ENCODE measurements around the gene BORCS8.

BORCS8 gene

GRCh38 chr19:19159534-19159933 is 32.4 kb downstream of the BORCS8 start:
- no peak for TF ChIP-seq CTCF (IDR thresholded peaks at IDR 0.05; ENCODE audit: low read depth, low read length)
- no peak for DNase-seq (ENCODE audit: low read depth in 2 of 2)

GRCh38 chr19:19157808-19158207 is 34.1 kb downstream of the BORCS8 start:
- no peak overlapping the region for H3K4me3 ChIP-seq (replicated peaks in 1 of 2; ENCODE audit: low read depth in 2 of 2, low read length in 2 of 2)

More at GRCh38 chr19:19159534-19159933, 32.4 kb downstream of the BORCS8 start:
- H3K4me3 ChIP-seq (replicated peaks in 1 of 2; ENCODE audit: low read depth in 2 of 2, low read length in 2 of 2), result no peak overlapping the region

GRCh38 chr19:19155495-19156219 is 36.3 kb downstream of the BORCS8 start:
- H3K4me3 ChIP-seq (replicated peaks in 1 of 2; ENCODE audit: low read depth in 2 of 2, low read length in 2 of 2), result no peak overlapping the region
- DNase-seq (ENCODE audit: low read depth in 2 of 2), result no peak
- TF ChIP-seq CTCF (IDR thresholded peaks at IDR 0.05; ENCODE audit: low read depth, low read length), result no peak

More at GRCh38 chr19:19157808-19158207, 34.1 kb downstream of the BORCS8 start:
- no peak for DNase-seq (ENCODE audit: low read depth in 2 of 2)
- TF ChIP-seq CTCF (IDR thresholded peaks at IDR 0.05; ENCODE audit: low read depth, low read length), result no peak

- no peak overlapping the region for H3K4me3 ChIP-seq (replicated peaks in 1 of 2; ENCODE audit: low read depth in 2 of 2, low read length in 2 of 2)
- no peak for TF ChIP-seq CTCF (IDR thresholded peaks at IDR 0.05; ENCODE audit: low read depth, low read length)
- no peak for DNase-seq (ENCODE audit: low read depth in 2 of 2)
These were observed 37.0 kb downstream of the BORCS8 start for GRCh38 chr19:19154768-19155494.

- no peak overlapping the region for H3K4me3 ChIP-seq (replicated peaks in 1 of 2; ENCODE audit: low read depth in 2 of 2, low read length in 2 of 2)
- no peak for TF ChIP-seq CTCF (IDR thresholded peaks at IDR 0.05; ENCODE audit: low read depth, low read length)
- no peak for DNase-seq (ENCODE audit: low read depth in 2 of 2)
These were observed 39.1 kb downstream of the BORCS8 start for GRCh38 chr19:19152668-19153384.

DNA sequence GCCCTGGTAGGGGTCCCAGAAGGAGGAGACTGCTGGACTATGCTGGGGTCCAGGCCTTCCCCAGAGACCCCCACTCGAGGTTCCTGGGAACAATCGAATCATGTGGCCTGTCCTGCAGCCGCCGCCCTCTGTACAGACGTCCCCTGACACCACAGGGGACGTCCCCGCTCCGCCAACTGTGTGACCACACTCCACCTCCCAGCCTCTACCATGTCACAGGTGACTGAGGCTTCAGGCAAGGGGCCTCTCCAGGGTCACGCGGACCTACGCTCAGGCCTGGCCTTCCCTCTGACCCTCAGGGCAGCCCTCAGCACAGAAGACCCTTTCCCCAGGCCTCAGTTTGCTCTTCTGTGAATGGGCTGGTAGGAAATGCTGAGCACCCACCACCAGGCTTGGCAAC is 40.5 kb downstream of the BORCS8 start:
- TF ChIP-seq CTCF (IDR thresholded peaks at IDR 0.05; ENCODE audit: low read depth, low read length), result no peak
- DNase-seq (ENCODE audit: low read depth in 2 of 2), result no peak
- no peak overlapping the region for H3K4me3 ChIP-seq (replicated peaks in 1 of 2; ENCODE audit: low read depth in 2 of 2, low read length in 2 of 2)

Data from cardiac fibroblast (primary cell).